Measurements from ENCODE around the gene DAB2IP.

Gene DAB2IP

GRCh38 chr9:121816449-121816817 is 165.0 kb downstream of the DAB2IP start:
- DNase-seq, result no peak
- Histone ChIP-seq H3K27ac (ENCODE audit: low read depth, low read length) (no peak overlapping the region), H2AFZ (ENCODE audit: insufficient read depth, low read length, poor library complexity) (no peak overlapping the region), H3K4ac (ENCODE audit: low read depth, low read length) (no peak overlapping the region), H2BK120ac (ENCODE audit: insufficient read depth, low read length, poor library complexity) (no peak overlapping the region), H3K36me3 (ENCODE audit: control insufficient read depth in 1 of 2, insufficient read depth in 2 of 2, low read length in 2 of 2) (no peaks in the 10 kb centered on the region), H4K91ac (ENCODE audit: low read depth, low read length) (no peak overlapping the region), H3K4me1 (ENCODE audit: control insufficient read depth in 1 of 2, insufficient read depth in 2 of 2, low read length in 2 of 2) (peaks cover 6 to 13% of the 10 kb centered on the region in 2 experiments), H3K9me3 (ENCODE audit: insufficient read depth, low read depth, low read length) (peaks cover 2% of the 10 kb centered on the region), H3K18ac (ENCODE audit: low read length) (no peak overlapping the region), H4K12ac (ENCODE audit: low read depth, low read length) (no peak overlapping the region), H3K4me2 (ENCODE audit: low read length) (no peak overlapping the region), H2AK5ac (ENCODE audit: low read length) (no peak overlapping the region), H3K79me2 (ENCODE audit: control insufficient read depth, insufficient read depth, low read length, poor library complexity) (no peaks in the 10 kb centered on the region), H4K8ac (ENCODE audit: low read depth, low read length) (no peak overlapping the region), H3K4me3 (ENCODE audit: low read depth, low read length) (peak overlapping the region; percentile 57), H3K23ac (ENCODE audit: low read length) (no peak overlapping the region), H3K14ac (ENCODE audit: low read length) (no peak overlapping the region), H3K27me3 (ENCODE audit: insufficient read depth, low read length) (no peaks in the 10 kb centered on the region), H3K79me1 (ENCODE audit: low read length) (no peaks in the 10 kb centered on the region), H3K9ac (ENCODE audit: low read length) (no peak overlapping the region), H2BK5ac (ENCODE audit: low read depth, low read length, poor library complexity) (no peak overlapping the region), H2BK12ac (ENCODE audit: low read length) (no peak overlapping the region)
- WGBS (ENCODE audit: extremely low coverage, insufficient coverage, insufficient read length), result no CpG with 5 or more reads among the region's 23 CpGs

- H4K8ac ChIP-seq (ENCODE audit: low read depth, low read length), result no peak overlapping the region
- no peak overlapping the region for H3K4me3 ChIP-seq (ENCODE audit: low read depth, low read length)
- WGBS (ENCODE audit: extremely low coverage, insufficient coverage, insufficient read length), result no CpG with 5 or more reads among the region's 12 CpGs
- H3K4me2 ChIP-seq (ENCODE audit: low read length), result no peak overlapping the region
- no peak overlapping the region for H3K23ac ChIP-seq (ENCODE audit: low read length)
- H3K14ac ChIP-seq (ENCODE audit: low read length), result no peak overlapping the region
- no peak overlapping the region for H2BK12ac ChIP-seq (ENCODE audit: low read length)
- no peak overlapping the region for H3K18ac ChIP-seq (ENCODE audit: low read length)
- DNase-seq, result no peak
- H4K91ac ChIP-seq (ENCODE audit: low read depth, low read length), result no peak overlapping the region
- no peak overlapping the region for H2BK5ac ChIP-seq (ENCODE audit: low read depth, low read length, poor library complexity)
- no peaks in the 10 kb centered on the region for H3K27me3 ChIP-seq (ENCODE audit: insufficient read depth, low read length)
- no peak overlapping the region for H3K9ac ChIP-seq (ENCODE audit: low read length)
- no peaks in the 10 kb centered on the region for H3K79me2 ChIP-seq (ENCODE audit: control insufficient read depth, insufficient read depth, low read length, poor library complexity)
- H2BK120ac ChIP-seq (ENCODE audit: insufficient read depth, low read length, poor library complexity), result no peak overlapping the region
- no peak overlapping the region for H3K27ac ChIP-seq (ENCODE audit: low read depth, low read length)
- no peak overlapping the region for H3K4ac ChIP-seq (ENCODE audit: low read depth, low read length)
- H2AFZ ChIP-seq (ENCODE audit: insufficient read depth, low read length, poor library complexity), result no peak overlapping the region
- peaks cover 6 to 13% of the 10 kb centered on the region in 2 experiments for H3K4me1 ChIP-seq (ENCODE audit: control insufficient read depth in 1 of 2, insufficient read depth in 2 of 2, low read length in 2 of 2)
- H2AK5ac ChIP-seq (ENCODE audit: low read length), result no peak overlapping the region
- H3K79me1 ChIP-seq (ENCODE audit: low read length), result no peaks in the 10 kb centered on the region
- H3K9me3 ChIP-seq (ENCODE audit: insufficient read depth, low read depth, low read length), result peaks cover 2% of the 10 kb centered on the region
- H4K12ac ChIP-seq (ENCODE audit: low read depth, low read length), result no peak overlapping the region
- H3K36me3 ChIP-seq (ENCODE audit: control insufficient read depth in 1 of 2, insufficient read depth in 2 of 2, low read length in 2 of 2), result no peaks in the 10 kb centered on the region
These were observed 165.5 kb downstream of the DAB2IP start for GRCh38 chr9:121816845-121817450.

GRCh38 chr9:121817476-121817875 is 166.0 kb downstream of the DAB2IP start:
- no peak overlapping the region for H2AFZ ChIP-seq (ENCODE audit: insufficient read depth, low read length, poor library complexity)
- no peaks in the 10 kb centered on the region for H3K79me1 ChIP-seq (ENCODE audit: low read length)
- H3K36me3 ChIP-seq (ENCODE audit: control insufficient read depth in 1 of 2, insufficient read depth in 2 of 2, low read length in 2 of 2), result no peaks in the 10 kb centered on the region
- H2AK5ac ChIP-seq (ENCODE audit: low read length), result no peak overlapping the region
- WGBS (ENCODE audit: extremely low coverage, insufficient coverage, insufficient read length), result no CpG with 5 or more reads among the region's 9 CpGs
- H4K8ac ChIP-seq (ENCODE audit: low read depth, low read length), result no peak overlapping the region
- no peak overlapping the region for H2BK5ac ChIP-seq (ENCODE audit: low read depth, low read length, poor library complexity)
- no peak overlapping the region for H3K9ac ChIP-seq (ENCODE audit: low read length)
- H4K12ac ChIP-seq (ENCODE audit: low read depth, low read length), result no peak overlapping the region
- no peak overlapping the region for H3K4me2 ChIP-seq (ENCODE audit: low read length)
- H3K27ac ChIP-seq (ENCODE audit: low read depth, low read length), result no peak overlapping the region
- no peak overlapping the region for H4K91ac ChIP-seq (ENCODE audit: low read depth, low read length)
- no peak overlapping the region for H2BK120ac ChIP-seq (ENCODE audit: insufficient read depth, low read length, poor library complexity)
- no peak overlapping the region for H3K23ac ChIP-seq (ENCODE audit: low read length)
- no peak overlapping the region for H3K18ac ChIP-seq (ENCODE audit: low read length)
- H3K27me3 ChIP-seq (ENCODE audit: insufficient read depth, low read length), result no peaks in the 10 kb centered on the region
- no peaks in the 10 kb centered on the region for H3K79me2 ChIP-seq (ENCODE audit: control insufficient read depth, insufficient read depth, low read length, poor library complexity)
- peaks cover 6 to 13% of the 10 kb centered on the region in 2 experiments for H3K4me1 ChIP-seq (ENCODE audit: control insufficient read depth in 1 of 2, insufficient read depth in 2 of 2, low read length in 2 of 2)
- no peak overlapping the region for H3K14ac ChIP-seq (ENCODE audit: low read length)
- peaks cover 2% of the 10 kb centered on the region for H3K9me3 ChIP-seq (ENCODE audit: insufficient read depth, low read depth, low read length)
- DNase-seq, result no peak
- no peak overlapping the region for H2BK12ac ChIP-seq (ENCODE audit: low read length)
- no peak overlapping the region for H3K4ac ChIP-seq (ENCODE audit: low read depth, low read length)
- no peak overlapping the region for H3K4me3 ChIP-seq (ENCODE audit: low read depth, low read length)

DNA sequence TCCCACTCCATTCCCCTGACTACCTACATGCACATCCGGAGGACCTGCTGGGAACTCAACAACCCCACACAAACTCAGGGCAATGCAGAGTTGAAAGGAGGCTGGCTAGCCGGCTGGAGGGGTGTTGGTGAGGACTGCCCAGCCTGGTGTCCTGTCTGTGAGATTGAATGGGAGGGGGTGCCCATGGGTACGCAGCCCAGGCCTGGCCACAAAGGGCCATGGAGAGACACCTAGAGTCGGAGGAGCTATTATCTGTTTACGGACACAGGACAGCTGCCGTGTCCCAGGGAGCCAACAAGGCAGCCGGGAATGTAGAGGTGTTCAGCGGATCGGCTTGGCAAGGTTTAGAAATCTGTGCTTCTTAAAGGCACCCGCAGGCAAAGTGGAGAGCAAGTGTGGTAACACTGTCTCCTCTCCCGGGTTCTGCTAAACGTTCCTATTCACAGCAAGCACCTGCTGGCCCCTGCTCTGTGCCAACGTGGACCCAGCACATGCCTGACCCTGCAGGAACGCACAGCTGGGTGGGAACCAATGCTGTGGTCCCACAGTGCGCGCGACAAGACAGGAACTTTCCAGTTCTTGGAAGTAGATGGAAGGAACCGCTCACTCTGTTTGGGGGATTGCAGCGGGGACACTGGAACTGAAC is 166.7 kb downstream of the DAB2IP start:
- Histone ChIP-seq H3K18ac (ENCODE audit: low read length) (no peak overlapping the region), H2BK120ac (ENCODE audit: insufficient read depth, low read length, poor library complexity) (no peak overlapping the region), H4K8ac (ENCODE audit: low read depth, low read length) (no peak overlapping the region), H3K27me3 (ENCODE audit: insufficient read depth, low read length) (no peaks in the 10 kb centered on the region), H3K23ac (ENCODE audit: low read length) (no peak overlapping the region), H3K9ac (ENCODE audit: low read length) (no peak overlapping the region), H4K12ac (ENCODE audit: low read depth, low read length) (no peak overlapping the region), H3K14ac (ENCODE audit: low read length) (no peak overlapping the region), H3K79me2 (ENCODE audit: control insufficient read depth, insufficient read depth, low read length, poor library complexity) (no peaks in the 10 kb centered on the region), H3K27ac (ENCODE audit: low read depth, low read length) (no peak overlapping the region), H2AK5ac (ENCODE audit: low read length) (no peak overlapping the region), H2AFZ (ENCODE audit: insufficient read depth, low read length, poor library complexity) (no peak overlapping the region), H3K79me1 (ENCODE audit: low read length) (no peaks in the 10 kb centered on the region), H2BK12ac (ENCODE audit: low read length) (no peak overlapping the region), H3K4me2 (ENCODE audit: low read length) (no peak overlapping the region), H2BK5ac (ENCODE audit: low read depth, low read length, poor library complexity) (no peak overlapping the region), H4K91ac (ENCODE audit: low read depth, low read length) (no peak overlapping the region), H3K9me3 (ENCODE audit: insufficient read depth, low read depth, low read length) (peaks cover 2% of the 10 kb centered on the region), H3K4ac (ENCODE audit: low read depth, low read length) (no peak overlapping the region), H3K36me3 (ENCODE audit: control insufficient read depth in 1 of 2, insufficient read depth in 2 of 2, low read length in 2 of 2) (no peaks in the 10 kb centered on the region), H3K4me3 (ENCODE audit: low read depth, low read length) (no peak overlapping the region), H3K4me1 (ENCODE audit: control insufficient read depth in 1 of 2, insufficient read depth in 2 of 2, low read length in 2 of 2) (peaks cover 6 to 13% of the 10 kb centered on the region in 2 experiments)
- WGBS (ENCODE audit: extremely low coverage, insufficient coverage, insufficient read length), result no CpG with 5 or more reads among the region's 19 CpGs
- peak; percentile 7 to 12 for DNase-seq

Data from trophoblast cell (in vitro differentiated cells and primary cell).